Endodermal cell (in vitro differentiated cells): ENCODE measurements around the gene KLK7. TPM values are rescaled to one million over a fixed set of nuclear protein-coding genes. Genes with fewer than 3 reads are reported as not detected.

Source experiments
- DNase-seq: peaks from one replicate; pipeline ENCODE4 v3.0.0-alpha.2; 2017
- H3K27ac ChIP-seq: 2 replicates; pipeline ENCODE4 v1.5.1; 2013; ENCODE audit warnings: mild to moderate bottlenecking, low read depth, low read length, moderate library complexity
- H3K27me3 ChIP-seq: 2 replicates; pipeline ENCODE4 v1.6.1; 2013; ENCODE audit warnings: mild to moderate bottlenecking, low read length, moderate library complexity; ENCODE audit not compliant: insufficient read depth, control insufficient read depth, poor library complexity, severe bottlenecking
- H3K36me3 ChIP-seq: 2 replicates; pipeline ENCODE4 v1.7.0; 2013; ENCODE audit warnings: mild to moderate bottlenecking, low read length, moderate library complexity; ENCODE audit not compliant: control insufficient read depth, insufficient read depth
- H3K4me1 ChIP-seq: one replicate; pipeline ENCODE4 v1.7.0; 2013; ENCODE audit warnings: low read length; ENCODE audit not compliant: control insufficient read depth, insufficient read depth
- H3K4me3 ChIP-seq: 2 replicates; pipeline ENCODE4 v1.5.1; 2013; ENCODE audit warnings: mild to moderate bottlenecking, low read length, moderate library complexity
- H3K9ac ChIP-seq: 2 replicates; pipeline ENCODE4 v1.6.1; 2013; ENCODE audit warnings: mild to moderate bottlenecking, low read length, moderate library complexity; ENCODE audit not compliant: poor library complexity, severe bottlenecking; ENCODE audit errors: extremely low read depth
- H3K9me3 ChIP-seq: 2 replicates; pipeline ENCODE4 v1.6.1; 2013; ENCODE audit warnings: mild to moderate bottlenecking, low read length, moderate library complexity; ENCODE audit not compliant: control insufficient read depth
- H3K27ac Mint-ChIP-seq: 2 replicates; pipeline ENCODE4 v1.8.0; 2020; ENCODE audit warnings: mixed read lengths
- H3K27me3 Mint-ChIP-seq: 2 replicates; pipeline ENCODE4 v1.8.0; 2021; ENCODE audit warnings: mild to moderate bottlenecking, mixed read lengths; ENCODE audit not compliant: insufficient read depth
- H3K36me3 Mint-ChIP-seq: 2 replicates; pipeline ENCODE4 v1.8.0; 2020; ENCODE audit warnings: low read depth, mixed read lengths
- H3K4me1 Mint-ChIP-seq: 2 replicates; pipeline ENCODE4 v1.8.0; 2020; ENCODE audit warnings: mixed read lengths
- H3K4me3 Mint-ChIP-seq: 2 replicates; pipeline ENCODE4 v1.8.0; 2020; ENCODE audit warnings: mild to moderate bottlenecking, moderate library complexity, mixed read lengths
- H3K9me3 Mint-ChIP-seq: 2 replicates; pipeline ENCODE4 v1.8.0; 2020; ENCODE audit warnings: mild to moderate bottlenecking, mixed read lengths
- WGBS, 2 experiments: methylation state at CpG; one replicate each; pipeline versions ENCODE4 v1.1.5 to v1.1.7; 2013; ENCODE audit warnings: missing lambda C conversion rate in 2 of 2, mixed read lengths in 1 of 2; ENCODE audit not compliant: insufficient coverage in 1 of 2, insufficient read length in 1 of 2; 5-methylcytosine and 5-hydroxymethylcytosine counted together
- total RNA-seq, 2 donors: library from RNA; stranded (reverse); fragmentation: NEBNext Ultra II Directional in 1 of 2; extraction: Animal tissue kit (Norgen Biotek cat#: 25700) in 1 of 2; gene quantifications; 2 replicates in 1 of 2; 3 replicates in 1 of 2; pipeline ENCODE4 v1.2.1, GENCODE V29; 2021
- TF ChIP-seq, protein P1 (sequence below): fragments of 200-600 bp; sonication (generic); conservative IDR thresholded peaks from 2 replicates; pipeline ENCODE4 v1.5.0; 2021; ENCODE audit warnings: antibody characterized with exemption, mild to moderate bottlenecking

The KLK7 gene
- total RNA-seq, 2 donors from 2014 or later: not detected

- no peak for DNase-seq
- Mint-ChIP-seq H3K9me3 (no peaks in the 10 kb centered on the region), H3K27me3 (peaks cover 29% of the 10 kb centered on the region), H3K36me3 (no peaks in the 10 kb centered on the region), H3K27ac (peak overlapping the region; percentile 42), H3K4me3 (no peak overlapping the region), H3K4me1 (peaks cover 41% of the 10 kb centered on the region)
- Histone ChIP-seq H3K27ac (no peak overlapping the region), H3K9me3 (no peaks in the 10 kb centered on the region), H3K9ac (no peak overlapping the region), H3K4me1 (peaks cover 11% of the 10 kb centered on the region), H3K4me3 (no peak overlapping the region), H3K36me3 (no peaks in the 10 kb centered on the region), H3K27me3 (peaks cover 20% of the 10 kb centered on the region)
- 67 to 95% methylated on average over 1 to 6 of the region's 6 CpGs for WGBS, 2 experiments
- TF ChIP-seq, protein P1, sequence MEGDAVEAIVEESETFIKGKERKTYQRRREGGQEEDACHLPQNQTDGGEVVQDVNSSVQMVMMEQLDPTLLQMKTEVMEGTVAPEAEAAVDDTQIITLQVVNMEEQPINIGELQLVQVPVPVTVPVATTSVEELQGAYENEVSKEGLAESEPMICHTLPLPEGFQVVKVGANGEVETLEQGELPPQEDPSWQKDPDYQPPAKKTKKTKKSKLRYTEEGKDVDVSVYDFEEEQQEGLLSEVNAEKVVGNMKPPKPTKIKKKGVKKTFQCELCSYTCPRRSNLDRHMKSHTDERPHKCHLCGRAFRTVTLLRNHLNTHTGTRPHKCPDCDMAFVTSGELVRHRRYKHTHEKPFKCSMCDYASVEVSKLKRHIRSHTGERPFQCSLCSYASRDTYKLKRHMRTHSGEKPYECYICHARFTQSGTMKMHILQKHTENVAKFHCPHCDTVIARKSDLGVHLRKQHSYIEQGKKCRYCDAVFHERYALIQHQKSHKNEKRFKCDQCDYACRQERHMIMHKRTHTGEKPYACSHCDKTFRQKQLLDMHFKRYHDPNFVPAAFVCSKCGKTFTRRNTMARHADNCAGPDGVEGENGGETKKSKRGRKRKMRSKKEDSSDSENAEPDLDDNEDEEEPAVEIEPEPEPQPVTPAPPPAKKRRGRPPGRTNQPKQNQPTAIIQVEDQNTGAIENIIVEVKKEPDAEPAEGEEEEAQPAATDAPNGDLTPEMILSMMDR: no peak
Measured at GRCh38 chr19:51025401-51025800, 41.7 kb upstream of the KLK7 start.

DNA sequence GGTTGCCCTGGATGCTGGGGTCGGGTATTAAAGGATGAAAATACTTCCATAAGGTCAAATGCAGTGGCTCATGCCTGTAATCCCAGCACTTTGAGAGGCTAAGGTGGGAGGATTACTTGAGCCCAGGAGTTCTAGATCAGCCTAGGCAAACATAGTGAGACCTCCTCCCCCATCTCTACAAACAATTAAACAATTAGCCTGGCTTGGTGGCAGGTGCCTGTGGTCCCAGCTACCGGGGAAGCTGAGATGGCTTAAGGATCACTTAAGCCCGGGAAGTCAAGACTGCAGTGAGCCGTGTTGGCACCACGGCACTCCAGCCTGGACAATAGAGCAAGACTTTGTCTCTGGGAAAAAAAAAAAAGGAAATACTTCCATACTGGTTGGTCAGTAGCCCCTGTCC, 41.2 kb upstream of the KLK7 start:
- Histone ChIP-seq H3K9ac (no peak overlapping the region), H3K4me1 (peaks cover 11% of the 10 kb centered on the region), H3K27ac (no peak overlapping the region), H3K4me3 (no peak overlapping the region), H3K27me3 (peaks cover 25% of the 10 kb centered on the region), H3K9me3 (no peaks in the 10 kb centered on the region), H3K36me3 (no peaks in the 10 kb centered on the region)
- Mint-ChIP-seq H3K27ac (peak overlapping the region; percentile 42), H3K36me3 (no peaks in the 10 kb centered on the region), H3K27me3 (peaks cover 34% of the 10 kb centered on the region), H3K9me3 (no peaks in the 10 kb centered on the region), H3K4me1 (peaks cover 42% of the 10 kb centered on the region), H3K4me3 (peak overlapping the region; percentile 32)
- WGBS, 2 experiments: 58 to 61% methylated on average over 4 to 5 of the region's 5 CpGs
- DNase-seq: peak; percentile 68
- TF ChIP-seq, protein P1: no peak

- Mint-ChIP-seq H3K27me3 (peaks cover 43% of the 10 kb centered on the region), H3K27ac (no peak overlapping the region), H3K36me3 (no peaks in the 10 kb centered on the region), H3K9me3 (no peaks in the 10 kb centered on the region), H3K4me3 (no peak overlapping the region), H3K4me1 (peaks cover 45% of the 10 kb centered on the region)
- H3K36me3 ChIP-seq: no peaks in the 10 kb centered on the region
- TF ChIP-seq, protein P1: no peak
- no peaks in the 10 kb centered on the region for H3K9me3 ChIP-seq
- H3K4me3 ChIP-seq: no peak overlapping the region
- no peak for DNase-seq
- H3K9ac ChIP-seq: no peak overlapping the region
- peaks cover 34% of the 10 kb centered on the region for H3K27me3 ChIP-seq
- H3K4me1 ChIP-seq: peaks cover 11% of the 10 kb centered on the region
- WGBS, 2 experiments: 89 to 100% methylated on average over 6 to 11 of the region's 11 CpGs
- H3K27ac ChIP-seq: no peak overlapping the region
Measured at GRCh38 chr19:51023946-51024345, 40.2 kb upstream of the KLK7 start.
